Inflammatory macrophage (primary cell): ENCODE results near the gene COQ3.

Experiments
- DNase-seq, 2 donors: peaks; one replicate each; pipeline ENCODE4 v3.0.0-alpha.2; 2020 to 2022

The COQ3 gene

GRCh38 chr6:99331531-99331930 is 62.5 kb downstream of the COQ3 start:
- DNase-seq = no peak

DNA sequence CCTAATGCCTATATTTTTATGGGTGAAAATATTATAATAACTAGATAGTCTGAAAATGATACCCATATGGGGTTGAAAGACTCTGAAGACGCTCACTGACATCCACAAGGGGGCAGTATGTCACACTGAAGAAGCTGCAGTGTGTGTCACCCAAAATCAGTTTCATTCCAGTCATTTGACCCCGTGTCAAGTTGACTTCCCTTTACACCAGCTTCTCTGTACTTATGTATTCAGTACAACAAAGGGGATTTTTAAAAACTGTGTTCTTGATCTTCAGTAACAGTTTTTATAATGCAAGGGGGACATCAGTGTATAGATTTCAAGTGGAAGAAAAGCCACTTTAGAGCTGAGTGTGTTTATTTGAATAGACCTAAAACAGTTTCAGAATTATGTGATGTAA is 63.8 kb downstream of the COQ3 start:
- peak; percentile 77 to 85 for DNase-seq

GRCh38 chr6:99324996-99325395 is 69.0 kb downstream of the COQ3 start:
- DNase-seq = no peak
